SK-N-SH treated with all-trans-retinoic acid at 6 μM for 48 hours (cell line): Measurements from ENCODE around the gene HERC2.

Experiments
- ATAC-seq: fragments of 200-7000 bp; cut with Tn5 transposase; 3 replicates; pipeline ENCODE4 v1.9.1; 2020; ENCODE audit warnings: mild to moderate bottlenecking, moderate library complexity
- ARNTL ChIP-seq: fragments of 450-650 bp; formaldehyde crosslinking; IDR thresholded peaks from 2 replicates; pipeline ENCODE4 v1.5.0; 2020; ENCODE audit warnings: low read depth, mild to moderate bottlenecking, moderate library complexity, borderline replicate concordance
- BACH2 ChIP-seq: fragments of 250-450 bp; sonication (Bioruptor Pico); IDR thresholded peaks from 2 replicates; pipeline ENCODE4 v1.9.0; 2021; ENCODE audit warnings: mild to moderate bottlenecking, borderline replicate concordance
- ESRRG ChIP-seq: fragments of 250-450 bp; sonication (Bioruptor Pico); IDR thresholded peaks from 2 replicates; pipeline ENCODE4 v1.6.1; 2021; ENCODE audit warnings: mild to moderate bottlenecking
- GLIS3 ChIP-seq: fragments of 250-450 bp; sonication (Bioruptor Pico); IDR thresholded peaks from 2 replicates; pipeline ENCODE4 v1.5.0; 2020; ENCODE audit warnings: mild to moderate bottlenecking, moderate library complexity
- ISL1 ChIP-seq: fragments of 250-450 bp; sonication (Bioruptor Pico); IDR thresholded peaks from 2 replicates; pipeline ENCODE4 v2.1.2; 2022; ENCODE audit warnings: mild to moderate bottlenecking, moderate library complexity
- OSR1 ChIP-seq: fragments of 250-450 bp; sonication (Bioruptor Pico); IDR thresholded peaks from 2 replicates; pipeline ENCODE4 v1.8.0; 2022; ENCODE audit warnings: moderate library complexity, mild to moderate bottlenecking, inconsistent platforms
- PPARA ChIP-seq: fragments of 250-450 bp; sonication (Bioruptor Pico); IDR thresholded peaks from 2 replicates; pipeline ENCODE4 v1.5.0; 2020; ENCODE audit warnings: mild to moderate bottlenecking, borderline replicate concordance
- RARB ChIP-seq: fragments of 250-450 bp; sonication (Bioruptor Pico); IDR thresholded peaks from 2 replicates; pipeline ENCODE4 v1.8.0; 2021; ENCODE audit warnings: mild to moderate bottlenecking, moderate library complexity
- SNAI2 ChIP-seq: fragments of 250-450 bp; sonication (Bioruptor Pico); IDR thresholded peaks from 2 replicates; pipeline ENCODE4 v1.5.0; 2020; ENCODE audit warnings: mild to moderate bottlenecking, moderate library complexity
- TCF4 ChIP-seq: fragments of 250-450 bp; sonication (Bioruptor Pico); IDR thresholded peaks from 2 replicates; pipeline ENCODE4 v1.8.0; 2021; ENCODE audit warnings: mild to moderate bottlenecking, moderate library complexity, borderline replicate concordance
- TSHZ2 ChIP-seq: fragments of 250-450 bp; sonication (Bioruptor Pico); IDR thresholded peaks from 2 replicates; pipeline ENCODE4 v1.5.0; 2020; ENCODE audit warnings: mild to moderate bottlenecking, moderate library complexity
- ZC3H10 ChIP-seq: fragments of 250-450 bp; sonication (Bioruptor Pico); IDR thresholded peaks from 2 replicates; pipeline ENCODE4 v1.5.1; 2021; ENCODE audit warnings: mild to moderate bottlenecking, moderate library complexity
- ZFP3 ChIP-seq: fragments of 250-450 bp; sonication (Bioruptor Pico); IDR thresholded peaks from 2 replicates; pipeline ENCODE4 v1.5.0; 2020; ENCODE audit warnings: mild to moderate bottlenecking, moderate library complexity
- ZFP30 ChIP-seq: fragments of 450-650 bp; formaldehyde crosslinking; IDR thresholded peaks from 2 replicates; pipeline ENCODE4 v1.5.0; 2022; ENCODE audit warnings: mild to moderate bottlenecking, moderate library complexity
- ZNF565 ChIP-seq: fragments of 450-650 bp; formaldehyde crosslinking; conservative IDR thresholded peaks from 2 replicates; pipeline ENCODE4 v1.5.0; 2020; ENCODE audit warnings: low read depth, mild to moderate bottlenecking, moderate library complexity
- ZNF70 ChIP-seq: fragments of 450-650 bp; formaldehyde crosslinking; IDR thresholded peaks from 2 replicates; pipeline ENCODE4 v1.5.0; 2020; ENCODE audit warnings: mild to moderate bottlenecking, moderate library complexity
- ZNF8 ChIP-seq: fragments of 450-650 bp; formaldehyde crosslinking; IDR thresholded peaks from 2 replicates; pipeline ENCODE4 v1.5.0; 2020; ENCODE audit warnings: mild to moderate bottlenecking, moderate library complexity
- TF ChIP-seq, protein P1 (sequence below): fragments of 250-450 bp; sonication (Bioruptor Pico); IDR thresholded peaks from 2 replicates; pipeline ENCODE4 v1.8.0; 2021; ENCODE audit warnings: low read depth, mild to moderate bottlenecking, moderate library complexity, borderline replicate concordance
- TF ChIP-seq, protein P2 (sequence below): fragments of 250-450 bp; sonication (Bioruptor Pico); IDR thresholded peaks from 2 replicates; pipeline ENCODE4 v1.5.1; 2021; ENCODE audit warnings: mild to moderate bottlenecking, moderate library complexity
- TF ChIP-seq, protein P3 (sequence below): fragments of 250-450 bp; sonication (Bioruptor Pico); IDR thresholded peaks from 2 replicates; pipeline ENCODE4 v1.8.0; 2020; ENCODE audit warnings: mild to moderate bottlenecking, moderate library complexity, borderline replicate concordance
- TF ChIP-seq, protein P4 (sequence below): fragments of 250-450 bp; sonication (Bioruptor Pico); IDR thresholded peaks from 2 replicates; pipeline ENCODE4 v1.5.1; 2020; ENCODE audit warnings: low read depth, mild to moderate bottlenecking, moderate library complexity

Gene HERC2

GRCh38 chr15:28272587-28272986 is 49.4 kb downstream of the HERC2 start:
- TF ChIP-seq TSHZ2 (CRISPR knock-in tag) (no peak), OSR1 (CRISPR knock-in tag) (no peak), ZFP3 (CRISPR knock-in tag) (no peak), ESRRG (no peak), ZNF565 (CRISPR knock-in tag) (no peak), GLIS3 (CRISPR knock-in tag) (no peak), ZNF70 (no peak), ARNTL (no peak), PPARA (CRISPR knock-in tag) (no peak), ISL1 (CRISPR knock-in tag) (no peak), SNAI2 (no peak), BACH2 (no peak), RARB (CRISPR knock-in tag) (no peak), ZNF8 (CRISPR knock-in tag) (no peak), ZFP30 (CRISPR knock-in tag) (no peak), ZC3H10 (CRISPR knock-in tag) (no peak)
- TF ChIP-seq, protein P1, sequence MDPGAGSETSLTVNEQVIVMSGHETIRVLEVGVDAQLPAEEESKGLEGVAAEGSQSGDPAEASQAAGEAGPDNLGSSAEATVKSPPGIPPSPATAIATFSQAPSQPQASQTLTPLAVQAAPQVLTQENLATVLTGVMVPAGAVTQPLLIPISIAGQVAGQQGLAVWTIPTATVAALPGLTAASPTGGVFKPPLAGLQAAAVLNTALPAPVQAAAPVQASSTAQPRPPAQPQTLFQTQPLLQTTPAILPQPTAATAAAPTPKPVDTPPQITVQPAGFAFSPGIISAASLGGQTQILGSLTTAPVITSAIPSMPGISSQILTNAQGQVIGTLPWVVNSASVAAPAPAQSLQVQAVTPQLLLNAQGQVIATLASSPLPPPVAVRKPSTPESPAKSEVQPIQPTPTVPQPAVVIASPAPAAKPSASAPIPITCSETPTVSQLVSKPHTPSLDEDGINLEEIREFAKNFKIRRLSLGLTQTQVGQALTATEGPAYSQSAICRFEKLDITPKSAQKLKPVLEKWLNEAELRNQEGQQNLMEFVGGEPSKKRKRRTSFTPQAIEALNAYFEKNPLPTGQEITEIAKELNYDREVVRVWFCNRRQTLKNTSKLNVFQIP (CRISPR knock-in tag): no peak
- TF ChIP-seq, protein P2, sequence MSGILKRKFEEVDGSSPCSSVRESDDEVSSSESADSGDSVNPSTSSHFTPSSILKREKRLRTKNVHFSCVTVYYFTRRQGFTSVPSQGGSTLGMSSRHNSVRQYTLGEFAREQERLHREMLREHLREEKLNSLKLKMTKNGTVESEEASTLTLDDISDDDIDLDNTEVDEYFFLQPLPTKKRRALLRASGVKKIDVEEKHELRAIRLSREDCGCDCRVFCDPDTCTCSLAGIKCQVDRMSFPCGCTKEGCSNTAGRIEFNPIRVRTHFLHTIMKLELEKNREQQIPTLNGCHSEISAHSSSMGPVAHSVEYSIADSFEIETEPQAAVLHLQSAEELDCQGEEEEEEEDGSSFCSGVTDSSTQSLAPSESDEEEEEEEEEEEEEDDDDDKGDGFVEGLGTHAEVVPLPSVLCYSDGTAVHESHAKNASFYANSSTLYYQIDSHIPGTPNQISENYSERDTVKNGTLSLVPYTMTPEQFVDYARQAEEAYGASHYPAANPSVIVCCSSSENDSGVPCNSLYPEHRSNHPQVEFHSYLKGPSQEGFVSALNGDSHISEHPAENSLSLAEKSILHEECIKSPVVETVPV: no peak
- TF ChIP-seq, protein P3, sequence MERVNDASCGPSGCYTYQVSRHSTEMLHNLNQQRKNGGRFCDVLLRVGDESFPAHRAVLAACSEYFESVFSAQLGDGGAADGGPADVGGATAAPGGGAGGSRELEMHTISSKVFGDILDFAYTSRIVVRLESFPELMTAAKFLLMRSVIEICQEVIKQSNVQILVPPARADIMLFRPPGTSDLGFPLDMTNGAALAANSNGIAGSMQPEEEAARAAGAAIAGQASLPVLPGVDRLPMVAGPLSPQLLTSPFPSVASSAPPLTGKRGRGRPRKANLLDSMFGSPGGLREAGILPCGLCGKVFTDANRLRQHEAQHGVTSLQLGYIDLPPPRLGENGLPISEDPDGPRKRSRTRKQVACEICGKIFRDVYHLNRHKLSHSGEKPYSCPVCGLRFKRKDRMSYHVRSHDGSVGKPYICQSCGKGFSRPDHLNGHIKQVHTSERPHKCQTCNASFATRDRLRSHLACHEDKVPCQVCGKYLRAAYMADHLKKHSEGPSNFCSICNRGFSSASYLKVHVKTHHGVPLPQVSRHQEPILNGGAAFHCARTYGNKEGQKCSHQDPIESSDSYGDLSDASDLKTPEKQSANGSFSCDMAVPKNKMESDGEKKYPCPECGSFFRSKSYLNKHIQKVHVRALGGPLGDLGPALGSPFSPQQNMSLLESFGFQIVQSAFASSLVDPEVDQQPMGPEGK (CRISPR knock-in tag): no peak
- TF ChIP-seq, protein P4, sequence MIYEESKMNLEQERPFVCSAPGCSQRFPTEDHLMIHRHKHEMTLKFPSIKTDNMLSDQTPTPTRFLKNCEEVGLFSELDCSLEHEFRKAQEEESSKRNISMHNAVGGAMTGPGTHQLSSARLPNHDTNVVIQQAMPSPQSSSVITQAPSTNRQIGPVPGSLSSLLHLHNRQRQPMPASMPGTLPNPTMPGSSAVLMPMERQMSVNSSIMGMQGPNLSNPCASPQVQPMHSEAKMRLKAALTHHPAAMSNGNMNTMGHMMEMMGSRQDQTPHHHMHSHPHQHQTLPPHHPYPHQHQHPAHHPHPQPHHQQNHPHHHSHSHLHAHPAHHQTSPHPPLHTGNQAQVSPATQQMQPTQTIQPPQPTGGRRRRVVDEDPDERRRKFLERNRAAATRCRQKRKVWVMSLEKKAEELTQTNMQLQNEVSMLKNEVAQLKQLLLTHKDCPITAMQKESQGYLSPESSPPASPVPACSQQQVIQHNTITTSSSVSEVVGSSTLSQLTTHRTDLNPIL (CRISPR knock-in tag): no peak
- ATAC-seq: no peak

- TF ChIP-seq SNAI2 (no peak), ZFP30 (CRISPR knock-in tag) (no peak), GLIS3 (CRISPR knock-in tag) (no peak), OSR1 (CRISPR knock-in tag) (no peak), TCF4 (CRISPR knock-in tag) (no peak), ZFP3 (CRISPR knock-in tag) (no peak), ZC3H10 (CRISPR knock-in tag) (no peak), ESRRG (no peak), PPARA (CRISPR knock-in tag) (no peak), RARB (CRISPR knock-in tag) (no peak)
- TF ChIP-seq, protein P1 (CRISPR knock-in tag): no peak
- TF ChIP-seq, protein P2: no peak
- TF ChIP-seq, protein P3 (CRISPR knock-in tag): no peak
- no peak for ATAC-seq
Measured at GRCh38 chr15:28271697-28272260, 50.2 kb downstream of the HERC2 start.
